Suprapubic skin (tissue), 4 donors: Measurements from ENCODE around the gene SLC4A9.

Experiments
- EP300 ChIP-seq: sonication (generic); formaldehyde crosslinking; IDR thresholded peaks from one replicate; pipeline ENCODE4 v1.6.1; 2017; ENCODE audit warnings: antibody characterized with exemption
- POLR2A ChIP-seq, 2 donors: fragments of 450-650 bp; IDR thresholded peaks; one replicate each; pipeline ENCODE4 v1.6.1; 2017; ENCODE audit warnings: antibody characterized with exemption in 2 of 2, mild to moderate bottlenecking in 2 of 2, moderate library complexity in 2 of 2
- POLR2AphosphoS5 ChIP-seq, 3 donors: sonication (generic); formaldehyde crosslinking; IDR thresholded peaks; one replicate each; pipeline ENCODE4 v1.6.1; 2017; ENCODE audit warnings: antibody characterized with exemption in 3 of 3
- TF ChIP-seq, protein P1 (sequence below), 2 donors: fragments of 200-600 bp in 1 of 2; fragments of 450-650 bp in 1 of 2; sonication (generic) in 1 of 2; IDR thresholded peaks; one replicate each; pipeline ENCODE4 v1.5.1; 2016 to 2019; ENCODE audit warnings: antibody characterized with exemption in 2 of 2, mild to moderate bottlenecking in 1 of 2, moderate library complexity in 1 of 2

DNA sequence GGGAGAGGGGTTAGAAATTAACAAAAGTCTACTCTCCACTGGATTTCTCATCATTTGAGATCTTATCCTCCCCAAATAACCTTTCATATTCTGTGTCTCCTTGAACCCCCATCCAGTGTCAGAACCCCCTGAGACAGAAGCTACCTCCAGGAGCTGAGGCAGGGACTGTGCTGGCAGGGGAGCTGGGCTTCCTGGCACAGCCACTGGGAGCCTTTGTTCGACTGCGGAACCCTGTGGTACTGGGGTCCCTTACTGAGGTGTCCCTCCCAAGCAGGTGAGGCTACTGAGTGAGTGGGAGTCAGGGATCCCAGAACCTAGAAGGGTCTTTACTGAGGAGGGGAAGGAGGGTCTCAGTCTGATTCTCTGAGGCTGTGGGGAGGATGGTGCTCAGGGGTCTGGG is 1.9 kb downstream of the SLC4A9 start:
- TF ChIP-seq POLR2A (IDR thresholded peaks at IDR 0.05) (no peak), EP300 (no peak), POLR2AphosphoS5 (IDR thresholded peaks at IDR 0.05) (no peak)
- TF ChIP-seq, protein P1, sequence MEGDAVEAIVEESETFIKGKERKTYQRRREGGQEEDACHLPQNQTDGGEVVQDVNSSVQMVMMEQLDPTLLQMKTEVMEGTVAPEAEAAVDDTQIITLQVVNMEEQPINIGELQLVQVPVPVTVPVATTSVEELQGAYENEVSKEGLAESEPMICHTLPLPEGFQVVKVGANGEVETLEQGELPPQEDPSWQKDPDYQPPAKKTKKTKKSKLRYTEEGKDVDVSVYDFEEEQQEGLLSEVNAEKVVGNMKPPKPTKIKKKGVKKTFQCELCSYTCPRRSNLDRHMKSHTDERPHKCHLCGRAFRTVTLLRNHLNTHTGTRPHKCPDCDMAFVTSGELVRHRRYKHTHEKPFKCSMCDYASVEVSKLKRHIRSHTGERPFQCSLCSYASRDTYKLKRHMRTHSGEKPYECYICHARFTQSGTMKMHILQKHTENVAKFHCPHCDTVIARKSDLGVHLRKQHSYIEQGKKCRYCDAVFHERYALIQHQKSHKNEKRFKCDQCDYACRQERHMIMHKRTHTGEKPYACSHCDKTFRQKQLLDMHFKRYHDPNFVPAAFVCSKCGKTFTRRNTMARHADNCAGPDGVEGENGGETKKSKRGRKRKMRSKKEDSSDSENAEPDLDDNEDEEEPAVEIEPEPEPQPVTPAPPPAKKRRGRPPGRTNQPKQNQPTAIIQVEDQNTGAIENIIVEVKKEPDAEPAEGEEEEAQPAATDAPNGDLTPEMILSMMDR (IDR thresholded peaks at IDR 0.05), result no peak
